Ureter (tissue), 1 donor: Measurements from ENCODE around the gene CSNK1A1. TPM values are rescaled to one million over a fixed set of nuclear protein-coding genes. Genes with fewer than 3 reads are reported as not detected.
A peak's percentile ranks its signal among the peaks of the same experiment; 100 is the strongest.
"Not testable (repeated sequence)": the region's sequence is repeated elsewhere in the genome, so short reads cannot be mapped to it uniquely, and the experiment has no call there.

ENCODE experiments used
- DNase-seq: peaks from one replicate; pipeline ENCODE4 v3.0.0-alpha.2; 2020; ENCODE audit warnings: low spot score
- total RNA-seq: library from RNA; stranded (reverse); gene quantifications from one replicate; pipeline ENCODE4 v1.2.4, GENCODE V29; 2023
- donor health status: DM: yes; HTN: yes; CAD: no.

The CSNK1A1 gene
- 381 TPM for total RNA-seq

DNA sequence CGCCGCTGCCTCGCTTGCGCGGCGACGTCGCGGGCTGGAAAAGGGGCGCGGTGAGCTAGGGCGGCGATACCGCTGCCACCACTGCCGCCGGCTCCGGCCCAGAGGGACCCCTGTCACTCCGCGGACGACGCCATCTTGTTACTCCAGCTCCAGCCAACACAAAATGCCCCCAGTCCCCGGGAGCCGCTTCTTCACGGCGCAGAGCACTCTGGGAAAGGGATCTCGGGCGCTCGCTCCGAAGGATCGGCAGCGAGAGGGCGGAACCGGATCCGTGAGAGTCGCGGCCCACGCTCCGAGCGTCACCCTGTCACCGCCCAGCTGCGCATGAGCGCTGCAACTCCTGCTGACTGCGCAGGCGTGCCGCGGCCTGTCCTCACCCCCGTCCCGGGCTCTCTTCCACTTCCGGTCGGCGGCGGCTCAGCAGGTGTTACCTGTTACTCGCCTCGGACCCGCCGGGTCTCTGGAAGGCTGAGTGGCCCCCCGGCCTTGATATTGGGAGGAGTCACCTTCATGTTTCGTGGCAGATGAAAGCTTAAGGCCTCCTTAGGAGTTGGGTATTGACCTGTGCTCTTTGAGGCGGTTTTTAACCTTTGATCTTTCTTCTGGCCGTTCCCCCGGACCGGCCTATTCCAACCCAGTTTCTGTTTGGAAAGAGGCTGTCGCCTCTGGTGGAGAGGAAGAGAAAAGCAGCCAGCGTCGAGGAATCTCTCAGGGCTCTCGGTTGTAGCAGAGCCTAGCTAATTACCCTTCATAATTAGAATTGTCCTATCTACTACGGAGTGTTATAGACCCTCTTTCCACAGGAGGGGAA is at the start of gene CSNK1A1:
CSNK1A1 (minus strand) TSS at position 213 of the 811 bp plus-strand sequence. CDS start 475 bp downstream, outside the sequence.
- DNase-seq, result peak; percentile 98

DNA sequence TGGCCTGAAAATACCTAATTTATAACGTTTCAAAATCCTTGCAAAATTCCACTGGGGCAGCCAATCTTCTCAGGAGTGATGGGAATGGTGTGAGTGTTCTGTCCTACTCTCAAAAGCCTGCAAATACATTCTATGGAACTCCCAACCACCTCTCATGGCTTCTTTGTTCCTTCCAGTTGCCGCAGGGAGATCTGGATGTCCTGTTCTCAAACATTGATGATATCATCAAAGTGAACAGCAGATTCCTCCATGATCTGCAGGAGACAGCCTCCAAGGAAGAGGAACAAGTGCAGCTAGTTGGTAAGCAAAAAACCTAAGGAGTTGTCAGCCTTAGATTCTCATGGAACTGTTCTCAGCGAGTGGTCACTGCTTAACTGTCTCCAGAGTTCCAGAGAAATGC is 49.7 kb upstream of the CSNK1A1 start:
- DNase-seq, result no peak

GRCh38 chr5:149599375-149599774 is 48.1 kb upstream of the CSNK1A1 start:
- DNase-seq, result no peak

DNA sequence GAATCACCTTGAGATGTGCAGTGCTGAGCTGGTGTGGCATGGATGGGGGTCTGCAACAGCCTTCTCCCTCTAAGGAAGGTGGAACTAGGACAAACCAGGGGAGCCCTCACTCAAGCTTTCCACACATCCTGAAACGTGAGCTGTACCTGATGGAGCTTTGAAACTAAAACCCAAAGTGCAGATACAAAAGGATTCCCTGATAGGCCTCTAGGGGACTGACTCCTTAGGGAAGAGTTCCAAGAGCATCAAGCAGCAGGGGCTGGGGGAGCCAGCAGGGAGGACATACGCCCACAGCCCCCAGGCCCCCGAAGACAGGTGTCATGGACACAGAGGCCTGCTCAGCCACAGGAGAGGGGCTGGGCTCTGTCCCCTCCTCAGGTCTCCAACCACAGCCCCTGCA is 47.7 kb upstream of the CSNK1A1 start:
- no peak for DNase-seq

DNA sequence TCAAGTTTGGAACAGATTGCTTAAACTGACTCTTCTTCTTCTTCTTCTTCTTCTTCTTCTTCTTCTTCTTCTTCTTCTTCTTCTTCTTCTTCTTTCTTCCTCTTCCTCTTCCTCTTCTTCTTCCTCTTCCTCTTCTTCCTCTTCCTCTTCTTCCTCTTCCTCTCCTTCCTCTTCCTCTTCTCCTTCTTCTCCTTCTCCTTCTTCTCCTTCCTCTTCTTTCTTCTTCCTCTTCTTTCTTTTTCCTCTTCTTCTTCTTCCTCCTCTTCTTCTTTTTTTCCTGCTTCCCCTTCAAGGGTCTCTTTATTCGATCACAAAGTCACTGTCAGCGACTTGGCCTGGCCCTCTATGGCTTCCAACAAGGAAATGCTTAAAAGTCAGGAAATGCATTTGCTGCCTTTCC is 47.0 kb upstream of the CSNK1A1 start:
- not testable (repeated sequence) for DNase-seq

- DNase-seq, result no peak
Observed at GRCh38 chr5:149597618-149598017, 46.4 kb upstream of the CSNK1A1 start.

DNA sequence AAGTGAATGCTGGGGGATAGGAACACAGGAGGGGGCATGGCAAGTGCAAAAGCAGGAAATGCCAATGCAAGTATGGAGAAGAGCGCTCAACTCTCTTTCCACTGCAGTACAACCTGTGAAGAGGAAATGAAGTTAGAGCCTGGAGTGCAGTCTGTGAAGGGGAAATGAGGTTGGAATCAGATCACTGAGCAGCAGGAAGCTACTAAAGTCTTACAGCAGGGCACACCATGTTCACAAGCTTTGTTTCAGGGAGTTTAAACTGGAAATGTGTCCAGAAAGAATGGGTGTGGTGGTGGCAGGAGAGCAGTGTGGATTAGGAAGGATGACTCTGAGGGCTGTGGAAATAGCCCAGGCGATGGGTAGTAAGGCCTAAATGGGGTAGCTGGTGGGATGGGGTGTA is 45.5 kb upstream of the CSNK1A1 start:
- no peak for DNase-seq

- DNase-seq, result not testable (repeated sequence)
Observed at GRCh38 chr5:149595105-149595504, 43.9 kb upstream of the CSNK1A1 start.

GRCh38 chr5:149594206-149594895 is 43.1 kb upstream of the CSNK1A1 start:
- no peak for DNase-seq

- no peak for DNase-seq
Observed at GRCh38 chr5:149593370-149593769, 42.1 kb upstream of the CSNK1A1 start.

DNA sequence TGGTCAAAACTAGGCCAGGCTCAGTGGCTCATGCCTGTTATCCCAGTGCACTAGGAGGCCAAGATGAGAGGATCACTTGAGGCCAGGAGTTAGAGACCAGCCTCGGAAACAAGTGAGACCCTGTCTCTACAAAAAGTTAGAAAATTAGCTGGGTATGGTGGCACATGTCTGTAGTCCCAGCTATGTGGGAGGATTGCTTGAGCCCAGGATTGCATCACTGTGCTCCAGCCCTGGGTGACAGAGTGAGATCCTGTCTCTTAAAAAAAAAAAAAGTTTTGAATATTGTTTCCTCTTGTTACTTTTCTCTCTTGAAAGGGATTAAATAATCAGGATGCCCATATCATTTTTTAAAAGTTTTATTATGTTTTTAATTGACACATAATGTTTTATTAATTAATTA is 37.7 kb upstream of the CSNK1A1 start:
- DNase-seq, result peak; percentile 26

DNA sequence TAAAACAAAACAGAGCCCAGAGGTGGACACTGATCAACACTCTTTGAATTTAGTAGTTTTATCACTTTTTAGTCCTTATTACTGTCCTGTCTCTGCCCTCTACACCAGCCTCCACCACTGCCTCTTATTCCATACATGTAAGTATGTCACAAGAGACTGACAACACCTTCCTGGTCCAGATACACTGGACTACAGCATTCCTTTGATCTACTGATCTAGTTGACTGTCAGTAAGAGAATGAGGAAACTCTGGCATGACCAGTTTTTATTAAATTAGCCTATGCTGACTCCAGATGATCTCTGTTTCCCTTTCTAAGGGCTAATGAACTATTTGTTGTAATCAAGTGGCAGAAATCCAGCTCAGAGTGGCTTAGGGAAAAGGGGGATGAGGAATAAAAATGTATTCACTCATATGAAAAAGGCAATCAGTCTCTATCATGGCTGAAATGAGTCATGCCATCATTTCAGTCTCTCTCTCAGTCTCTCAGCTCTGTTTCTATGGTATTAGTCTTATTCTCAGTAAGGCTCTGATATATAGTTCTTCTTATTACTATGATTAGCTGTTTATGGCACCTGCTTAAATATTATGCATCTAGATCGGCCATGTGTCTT is 35.6 kb upstream of the CSNK1A1 start:
- no peak for DNase-seq

GRCh38 chr5:149585910-149586309 is 34.7 kb upstream of the CSNK1A1 start:
- DNase-seq, result no peak

DNA sequence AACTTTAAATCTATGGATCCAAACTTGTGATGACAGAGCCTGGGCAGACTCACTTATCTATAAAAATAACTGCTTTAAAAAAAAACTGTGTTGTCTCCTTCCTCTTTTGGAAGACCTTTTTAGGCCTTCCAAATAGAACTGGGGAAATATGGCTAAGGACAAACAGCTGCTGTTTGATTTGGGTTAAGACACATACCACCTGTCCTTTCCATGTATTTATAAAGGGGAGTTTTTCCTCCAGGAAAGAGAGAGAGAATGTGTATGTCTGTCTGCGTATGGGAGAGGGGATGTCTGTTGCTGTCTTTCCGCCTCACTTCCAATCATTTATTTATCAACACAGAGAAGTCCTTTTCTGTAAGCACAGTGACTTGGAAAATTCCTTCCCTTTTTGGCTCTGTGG is 32.9 kb upstream of the CSNK1A1 start:
- DNase-seq, result no peak

- DNase-seq, result peak; percentile 64
Observed at GRCh38 chr5:149583394-149583793, 32.2 kb upstream of the CSNK1A1 start.

DNA sequence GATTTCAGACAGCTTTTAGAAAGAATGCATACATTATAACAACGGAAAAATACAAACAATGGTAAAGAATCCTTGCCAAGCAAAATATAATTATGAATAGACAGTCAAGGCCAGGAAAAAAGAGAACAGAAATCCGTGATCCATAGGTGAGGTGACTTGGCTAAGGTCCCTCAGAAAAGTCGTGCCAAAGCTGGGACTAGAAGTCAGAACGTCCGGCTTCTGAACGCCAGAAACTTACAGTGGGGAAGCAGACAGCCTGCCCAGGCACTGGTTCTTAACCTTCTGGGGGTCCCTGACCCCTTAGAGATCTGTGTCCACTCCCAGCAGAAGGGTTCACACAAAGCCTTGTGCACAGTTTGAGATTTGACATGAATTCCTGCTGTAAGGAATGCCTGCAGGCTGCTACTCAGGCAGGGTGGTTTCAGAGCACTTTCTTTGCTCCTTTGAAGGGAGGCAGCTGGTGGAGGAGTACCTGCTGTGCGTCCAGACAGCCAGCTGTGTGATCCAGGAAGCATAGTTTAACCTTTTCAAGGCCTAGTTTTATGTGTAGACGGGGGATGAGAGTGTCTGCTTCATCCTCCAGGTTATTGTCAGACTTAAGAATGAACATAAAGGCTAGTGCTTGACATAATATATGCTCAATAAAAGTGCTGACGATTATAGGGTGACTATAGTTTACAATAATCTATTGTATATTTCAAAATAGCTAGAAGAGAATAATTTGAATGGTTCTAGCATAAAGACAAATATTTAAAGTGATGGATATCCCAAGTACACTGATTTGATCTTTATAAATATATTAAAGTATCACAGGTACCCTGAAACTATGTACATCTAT is 30.9 kb upstream of the CSNK1A1 start:
- DNase-seq, result no peak

DNA sequence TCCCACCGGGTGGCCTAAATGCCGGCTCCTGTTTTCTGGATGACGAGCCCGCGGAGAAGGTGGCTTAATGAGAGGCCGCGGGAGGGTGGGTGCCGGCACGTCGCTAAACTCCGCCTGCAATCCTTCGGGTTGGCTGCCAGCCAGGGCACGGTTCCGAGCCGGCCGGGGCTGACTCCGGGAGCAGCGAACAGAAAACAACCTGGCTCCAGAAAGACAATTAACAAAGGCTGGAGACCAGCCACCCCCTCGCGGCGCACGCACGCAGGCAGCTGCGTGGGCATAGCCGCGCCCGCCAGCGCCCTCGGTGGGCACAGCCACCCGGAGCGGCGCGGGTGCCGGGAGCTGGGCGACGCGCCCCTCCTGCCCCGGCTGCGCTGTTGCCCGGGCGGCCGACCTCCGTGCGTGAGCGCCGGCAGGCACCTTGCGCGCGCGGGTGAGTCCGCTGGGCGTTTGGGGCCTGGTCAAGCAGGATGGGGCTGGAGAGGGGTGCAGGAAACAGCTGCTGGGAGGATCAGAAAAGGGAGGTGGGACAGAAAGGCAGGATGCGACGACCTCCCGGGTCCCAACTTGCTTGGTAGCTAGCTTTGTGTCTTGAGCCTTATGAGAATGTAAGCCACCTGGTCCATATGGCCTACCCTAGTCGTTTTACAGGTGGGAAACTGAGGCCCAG is 30.1 kb upstream of the CSNK1A1 start, which contains the start of gene ARHGEF37:
ARHGEF37 (plus strand) TSS at position 307 of the 670 bp plus-strand sequence. CDS start 16,272 bp downstream, outside the sequence.
- DNase-seq, result peak; percentile 90

GRCh38 chr5:149580808-149581191 is 29.6 kb upstream of the CSNK1A1 start:
- DNase-seq, result no peak

- no peak for DNase-seq
Observed at GRCh38 chr5:149578896-149579295, 27.7 kb upstream of the CSNK1A1 start.

DNA sequence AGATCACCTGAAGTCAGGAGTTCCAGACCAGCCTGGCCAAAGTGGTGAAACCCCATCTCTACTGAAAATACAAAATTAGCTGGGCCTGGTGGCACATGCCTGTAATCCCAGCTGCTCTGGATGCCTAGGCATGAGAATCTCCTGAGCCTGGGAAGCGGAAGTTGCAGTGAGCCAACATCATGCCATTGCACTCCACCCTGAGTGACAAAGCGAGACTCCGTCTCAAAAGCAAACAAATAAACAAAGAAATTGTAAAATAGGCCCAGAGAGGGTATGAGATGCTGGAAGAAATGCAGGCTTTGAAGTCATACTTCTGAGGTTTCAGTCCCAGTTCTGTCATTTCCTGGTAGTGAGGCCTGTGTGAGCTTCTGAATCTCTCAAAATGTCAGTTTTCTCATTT is 24.8 kb upstream of the CSNK1A1 start:
- no peak for DNase-seq

GRCh38 chr5:149575131-149575530 is 23.9 kb upstream of the CSNK1A1 start:
- no peak for DNase-seq
